Gastroesophageal sphincter (tissue), 3 donors: ENCODE data around the gene NIF3L1.

Experiments used
- CTCF ChIP-seq, 4 experiments: fragments of 200-600 bp in 2 of 4; fragments of 450-650 bp in 2 of 4; sonication (generic) in 1 of 4; IDR thresholded peaks; one replicate each; pipeline ENCODE4 v1.5.1; 2017 to 2019; ENCODE audit warnings: antibody characterized with exemption in 4 of 4, mild to moderate bottlenecking in 2 of 4, moderate library complexity in 2 of 4
- POLR2A ChIP-seq, 2 donors: fragments of 450-650 bp; IDR thresholded peaks; one replicate each; pipeline ENCODE4 v1.6.1; 2017; ENCODE audit warnings: antibody characterized with exemption in 2 of 2, mild to moderate bottlenecking in 2 of 2, moderate library complexity in 1 of 2
- POLR2AphosphoS5 ChIP-seq: sonication (generic); formaldehyde crosslinking; IDR thresholded peaks from one replicate; pipeline ENCODE4 v1.6.1; 2017; ENCODE audit warnings: antibody characterized with exemption

DNA sequence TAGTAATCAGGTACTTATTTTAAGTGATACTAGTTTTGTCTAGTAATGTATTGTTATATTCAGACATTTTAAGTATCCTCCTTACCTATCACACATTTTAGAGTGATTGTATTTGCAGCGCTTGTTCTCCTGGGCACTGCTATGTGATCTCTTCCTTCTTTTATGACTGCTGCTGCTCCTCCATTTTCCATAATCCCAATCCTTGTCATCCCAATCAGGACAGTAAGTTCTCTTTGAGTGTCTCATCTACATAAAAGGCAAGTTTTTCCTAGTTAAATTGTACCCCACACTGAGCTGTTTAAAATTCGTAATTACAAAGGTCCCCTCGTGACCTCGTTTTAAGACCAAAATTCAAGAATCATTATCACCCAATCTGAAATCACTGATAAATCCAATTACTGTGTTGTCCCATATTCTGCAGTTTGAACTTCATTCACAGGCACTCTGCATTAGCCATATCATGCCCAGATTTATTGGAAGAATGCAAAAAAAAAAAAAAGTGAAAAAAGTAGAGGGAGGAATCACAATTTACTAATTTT, 27.5 kb upstream of the NIF3L1 start:
- TF ChIP-seq CTCF (IDR thresholded peaks at IDR 0.05) (no peak), POLR2AphosphoS5 (no peak), POLR2A (IDR thresholded peaks at IDR 0.05) (no peak)
